C4-2B (cell line): ENCODE data around the gene ATG2B.

Experiments
- CTCF ChIP-seq: fragments of 450-650 bp; conservative IDR thresholded peaks from 2 replicates; pipeline ENCODE4 v1.5.1; 2017; ENCODE audit warnings: mild to moderate bottlenecking
- ZFX ChIP-seq: fragments of 450-650 bp; IDR thresholded peaks from 2 replicates; pipeline ENCODE4 v1.6.1; 2017

GRCh38 chr14:96279564-96279963, 83.6 kb downstream of the ATG2B start:
- TF ChIP-seq CTCF (no peak), ZFX (no peak)
